BE2C (cell line): ENCODE data around the gene PRKN.

Source experiments
- DNase-seq: peaks from one replicate; pipeline ENCODE4 v3.0.0-alpha.2; 2020
- H3K27me3 ChIP-seq: fragments of 250-450 bp; sonication (Bioruptor Pico); 2 replicates; pipeline ENCODE4 v1.5.1; 2020; ENCODE audit warnings: mild to moderate bottlenecking
- H3K36me3 ChIP-seq: fragments of 250-450 bp; sonication (Bioruptor Pico); 2 replicates; pipeline ENCODE4 v1.5.1; 2020; ENCODE audit warnings: mild to moderate bottlenecking
- H3K4me1 ChIP-seq: fragments of 250-450 bp; sonication (Bioruptor Pico); 2 replicates; pipeline ENCODE4 v1.5.1; 2020
- H3K4me3 ChIP-seq: 2 replicates; pipeline ENCODE4 v1.5.1; 2011; ENCODE audit warnings: low read depth, low read length
- H3K9me3 ChIP-seq: fragments of 250-450 bp; sonication (Bioruptor Pico); 2 replicates; pipeline ENCODE4 v1.5.1; 2020
- TF ChIP-seq, protein P1 (sequence below): IDR thresholded peaks from 2 replicates; pipeline ENCODE4 v1.5.1; 2012; ENCODE audit warnings: mild to moderate bottlenecking, low read depth, low read length

PRKN gene

DNA sequence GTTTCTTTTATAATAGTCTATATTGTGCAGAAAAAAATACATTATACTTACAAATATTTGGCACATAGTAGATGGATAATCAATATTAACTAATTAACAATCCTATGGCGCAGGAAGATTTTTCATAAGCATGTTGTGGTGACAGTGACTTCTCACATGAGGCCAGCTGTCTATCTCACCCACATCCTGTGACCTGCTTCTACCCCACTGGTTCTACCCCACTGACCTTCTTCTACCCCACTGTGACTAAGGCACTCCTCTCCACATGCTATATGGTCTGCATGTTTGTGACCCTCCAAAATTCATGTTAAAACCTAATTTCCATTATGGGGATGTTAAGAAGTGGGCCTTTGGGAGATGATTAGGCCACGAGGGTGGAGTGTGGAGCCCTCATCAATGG lies 1058.9 kb downstream of the PRKN start:
- DNase-seq: no peak
- TF ChIP-seq, protein P1, sequence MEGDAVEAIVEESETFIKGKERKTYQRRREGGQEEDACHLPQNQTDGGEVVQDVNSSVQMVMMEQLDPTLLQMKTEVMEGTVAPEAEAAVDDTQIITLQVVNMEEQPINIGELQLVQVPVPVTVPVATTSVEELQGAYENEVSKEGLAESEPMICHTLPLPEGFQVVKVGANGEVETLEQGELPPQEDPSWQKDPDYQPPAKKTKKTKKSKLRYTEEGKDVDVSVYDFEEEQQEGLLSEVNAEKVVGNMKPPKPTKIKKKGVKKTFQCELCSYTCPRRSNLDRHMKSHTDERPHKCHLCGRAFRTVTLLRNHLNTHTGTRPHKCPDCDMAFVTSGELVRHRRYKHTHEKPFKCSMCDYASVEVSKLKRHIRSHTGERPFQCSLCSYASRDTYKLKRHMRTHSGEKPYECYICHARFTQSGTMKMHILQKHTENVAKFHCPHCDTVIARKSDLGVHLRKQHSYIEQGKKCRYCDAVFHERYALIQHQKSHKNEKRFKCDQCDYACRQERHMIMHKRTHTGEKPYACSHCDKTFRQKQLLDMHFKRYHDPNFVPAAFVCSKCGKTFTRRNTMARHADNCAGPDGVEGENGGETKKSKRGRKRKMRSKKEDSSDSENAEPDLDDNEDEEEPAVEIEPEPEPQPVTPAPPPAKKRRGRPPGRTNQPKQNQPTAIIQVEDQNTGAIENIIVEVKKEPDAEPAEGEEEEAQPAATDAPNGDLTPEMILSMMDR: no peak
- Histone ChIP-seq H3K4me3 (no peak overlapping the region), H3K9me3 (no peaks in the 10 kb centered on the region), H3K4me1 (no peaks in the 10 kb centered on the region), H3K27me3 (no peaks in the 10 kb centered on the region), H3K36me3 (no peaks in the 10 kb centered on the region)

DNA sequence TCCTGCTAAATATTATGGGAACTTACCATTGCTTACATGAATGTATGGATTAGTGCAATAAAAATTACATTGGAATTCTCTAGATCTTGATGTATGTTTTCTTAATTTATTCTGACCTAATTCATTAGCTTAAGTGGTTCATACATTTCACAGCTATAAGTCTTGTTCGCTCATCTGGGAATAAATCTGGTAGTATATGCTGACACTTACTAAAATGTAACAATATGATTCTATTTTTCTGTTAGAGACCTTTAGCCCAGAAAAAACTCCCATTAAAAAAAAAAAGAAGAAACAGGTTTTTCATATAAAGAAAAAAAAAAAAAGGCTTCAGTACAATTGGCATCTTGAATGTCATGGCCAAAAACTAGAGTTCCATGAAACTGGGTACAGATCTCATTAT lies 1059.6 kb downstream of the PRKN start:
- no peak for DNase-seq
- TF ChIP-seq, protein P1: no peak
- Histone ChIP-seq H3K9me3 (no peaks in the 10 kb centered on the region), H3K4me1 (no peaks in the 10 kb centered on the region), H3K27me3 (no peaks in the 10 kb centered on the region), H3K36me3 (no peaks in the 10 kb centered on the region), H3K4me3 (no peak overlapping the region)

DNA sequence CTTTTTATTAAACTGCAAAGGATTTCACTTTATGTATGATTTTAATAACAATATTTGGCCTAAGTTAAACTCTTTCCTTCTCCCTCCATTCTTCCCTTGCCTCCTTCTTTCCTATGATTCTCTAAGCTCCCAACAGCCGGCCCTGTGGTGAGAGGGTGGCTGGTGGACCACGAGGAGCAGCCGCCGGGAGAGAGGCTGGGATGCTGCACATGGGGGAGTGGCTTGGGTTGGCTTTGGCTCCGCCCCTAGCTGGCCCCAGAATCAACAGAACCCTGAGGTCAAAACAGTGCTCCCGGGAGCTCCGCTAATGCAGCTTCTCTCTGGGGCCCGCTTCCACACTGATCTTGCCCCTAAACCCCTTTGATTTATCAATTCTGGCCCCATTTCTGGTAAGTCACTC lies 1063.9 kb downstream of the PRKN start:
- no peaks in the 10 kb centered on the region for H3K9me3 ChIP-seq
- H3K36me3 ChIP-seq: no peaks in the 10 kb centered on the region
- TF ChIP-seq, protein P1: no peak
- H3K4me1 ChIP-seq: no peaks in the 10 kb centered on the region
- H3K27me3 ChIP-seq: no peaks in the 10 kb centered on the region
- H3K4me3 ChIP-seq: no peak overlapping the region
- DNase-seq: no peak

DNA sequence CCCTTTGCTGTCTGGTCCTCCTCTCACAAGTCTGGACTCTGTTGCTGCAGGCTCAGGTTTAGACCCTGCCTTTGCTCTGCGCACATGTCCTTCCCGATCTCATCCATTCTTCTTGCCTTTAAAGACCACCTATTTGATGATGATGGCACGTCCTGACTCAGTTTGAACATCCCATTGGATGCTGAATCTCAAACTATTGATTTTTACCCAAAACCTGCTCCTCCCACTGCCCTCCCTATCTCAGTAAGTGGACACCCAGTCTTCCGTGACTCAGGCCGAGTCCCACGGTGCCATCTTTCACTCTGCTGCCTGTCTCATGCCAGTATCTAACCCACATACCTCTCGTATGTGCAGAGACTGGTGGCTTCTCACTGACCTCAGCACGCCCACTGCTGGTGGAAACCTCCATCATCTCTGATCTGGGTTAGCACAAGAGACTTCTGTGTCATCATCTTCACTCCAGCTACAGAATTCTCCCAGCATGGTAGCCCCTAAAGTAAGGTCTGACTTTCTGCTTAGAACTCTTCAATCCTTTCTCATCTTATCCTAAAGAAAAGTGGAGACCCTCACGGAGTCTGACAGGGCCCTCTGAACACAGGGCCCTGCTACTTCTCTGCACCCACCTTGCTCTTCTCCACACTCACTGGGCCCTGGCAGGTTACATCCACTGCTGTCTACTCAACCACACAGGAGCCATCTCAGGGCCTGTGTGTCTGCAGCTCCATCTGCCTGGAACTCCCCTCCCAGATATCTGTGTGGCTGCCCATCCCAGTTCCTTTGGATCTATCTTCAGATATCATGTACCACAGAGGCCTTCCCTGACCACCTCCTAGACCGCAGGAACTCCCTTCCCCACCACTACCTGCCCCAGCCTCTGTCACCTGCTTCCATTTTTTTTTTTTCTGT lies 1066.6 kb downstream of the PRKN start:
- Histone ChIP-seq H3K27me3 (no peaks in the 10 kb centered on the region), H3K9me3 (no peaks in the 10 kb centered on the region), H3K4me3 (no peak overlapping the region), H3K36me3 (no peaks in the 10 kb centered on the region), H3K4me1 (no peaks in the 10 kb centered on the region)
- TF ChIP-seq, protein P1: 0 out of 2 replicates have a peak, but pooled peaks have one; percentile 11
- no peak for DNase-seq

DNA sequence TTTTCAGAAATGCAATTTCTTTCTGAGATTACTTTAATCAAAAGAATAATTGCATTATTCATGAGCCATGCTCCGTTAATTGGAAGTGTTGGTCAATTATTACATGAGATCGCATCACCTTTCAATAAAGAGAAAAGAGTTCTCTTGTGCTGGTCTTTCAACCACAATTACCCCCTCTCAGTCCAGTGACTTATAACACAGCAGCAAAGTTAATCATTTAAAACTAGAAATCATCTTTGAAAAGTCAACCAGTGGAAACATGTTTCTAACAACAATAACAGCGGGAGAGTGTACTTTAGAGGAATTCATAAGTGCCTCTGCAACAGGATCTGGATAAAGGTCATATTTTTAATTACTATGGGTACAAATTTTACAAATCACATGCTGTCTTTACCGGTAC lies 1069.4 kb downstream of the PRKN start:
- DNase-seq: no peak
- Histone ChIP-seq H3K4me3 (no peak overlapping the region), H3K4me1 (no peaks in the 10 kb centered on the region), H3K36me3 (no peaks in the 10 kb centered on the region), H3K9me3 (no peaks in the 10 kb centered on the region), H3K27me3 (no peaks in the 10 kb centered on the region)
- TF ChIP-seq, protein P1: no peak

DNA sequence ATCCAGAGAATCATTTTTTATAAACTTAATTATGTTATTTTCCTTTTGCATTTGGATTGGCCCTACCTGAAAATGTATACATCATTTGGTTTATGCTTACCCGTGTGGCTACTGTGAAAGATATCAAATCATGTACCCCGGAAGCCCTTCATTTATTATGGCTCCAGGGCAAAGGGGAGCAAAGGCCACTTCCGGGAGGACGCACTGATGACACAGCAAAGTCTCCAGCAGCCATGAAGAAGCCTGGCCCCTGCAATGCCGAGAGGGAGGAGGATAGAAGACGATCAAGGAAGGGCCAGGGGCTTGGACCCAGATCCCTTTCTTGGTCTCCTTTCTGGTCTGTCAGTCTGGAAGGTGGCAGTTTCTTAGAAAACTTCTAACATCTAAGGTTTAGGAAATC lies 1073.4 kb downstream of the PRKN start:
- no peaks in the 10 kb centered on the region for H3K4me1 ChIP-seq
- no peaks in the 10 kb centered on the region for H3K36me3 ChIP-seq
- DNase-seq: no peak
- H3K9me3 ChIP-seq: no peaks in the 10 kb centered on the region
- H3K4me3 ChIP-seq: no peak overlapping the region
- TF ChIP-seq, protein P1: no peak
- H3K27me3 ChIP-seq: no peaks in the 10 kb centered on the region
